Smooth muscle cell (in vitro differentiated cells): ENCODE results near the gene AZU1. TPM values are rescaled to one million over a fixed set of nuclear protein-coding genes. Genes with fewer than 3 reads are reported as not detected.
A peak's percentile ranks its signal among the peaks of the same experiment; 100 is the strongest.

ENCODE experiments used
- DNase-seq: peaks from one replicate; lab custom pipeline; 2025; ENCODE audit not compliant: unreplicated experiment; lab: John Stamatoyannopoulos, UW
- H2AFZ ChIP-seq: fragments of 200-600 bp; sonication (generic); 2 replicates; pipeline ENCODE4 v1.6.0; 2016; ENCODE audit warnings: antibody characterized with exemption, low read depth, mild to moderate bottlenecking
- H3F3A ChIP-seq: fragments of 200-600 bp; sonication (generic); 2 replicates; pipeline ENCODE4 v1.6.0; 2017; ENCODE audit warnings: antibody characterized with exemption, low read depth
- H3K27ac ChIP-seq: fragments of 200-600 bp; sonication (generic); 2 replicates; pipeline ENCODE4 v1.5.1; 2016; ENCODE audit warnings: low read depth, mild to moderate bottlenecking
- H3K27me3 ChIP-seq: fragments of 200-600 bp; sonication (generic); 2 replicates; pipeline ENCODE4 v1.6.1; 2016; ENCODE audit warnings: low read depth, mild to moderate bottlenecking
- H3K36me3 ChIP-seq: fragments of 200-600 bp; sonication (generic); 2 replicates; pipeline ENCODE4 v1.5.1; 2016; ENCODE audit warnings: low read depth
- H3K4me1 ChIP-seq: fragments of 200-600 bp; sonication (generic); 2 replicates; pipeline ENCODE4 v1.5.1; 2016; ENCODE audit warnings: low read depth
- H3K4me2 ChIP-seq: fragments of 200-600 bp; sonication (generic); 2 replicates; pipeline ENCODE4 v1.6.0; 2016; ENCODE audit warnings: mild to moderate bottlenecking
- H3K4me3 ChIP-seq: fragments of 200-600 bp; sonication (generic); 2 replicates; pipeline ENCODE4 v1.5.1; 2016; ENCODE audit warnings: mild to moderate bottlenecking
- H3K79me2 ChIP-seq: fragments of 200-600 bp; sonication (generic); 2 replicates; pipeline ENCODE4 v1.6.0; 2016; ENCODE audit warnings: low read depth, mild to moderate bottlenecking
- H3K9ac ChIP-seq: fragments of 200-600 bp; sonication (generic); 2 replicates; pipeline ENCODE4 v1.6.0; 2016; ENCODE audit warnings: low read depth
- H3K9me3 ChIP-seq: fragments of 200-600 bp; sonication (generic); replicated peaks from 2 replicates; pipeline ENCODE4 v1.5.1; 2016; ENCODE audit warnings: low read depth
- H4K20me1 ChIP-seq: fragments of 200-600 bp; sonication (generic); 2 replicates; pipeline ENCODE4 v1.6.0; 2016; ENCODE audit warnings: low read depth
- WGBS: methylation state at CpG from one replicate; pipeline ENCODE4 v1.1.7; 2016; ENCODE audit warnings: low lambda C conversion rate; 5-methylcytosine and 5-hydroxymethylcytosine counted together
- polyA plus RNA-seq: library from polyadenylated mRNA; unstranded; fragments of >200 nt; fragmentation: Nextera tagmentation; extraction: Ambion mirVana; gene quantifications from 2 replicates; pipeline ENCODE4 v1.2.1, GENCODE V29; 2016
- total RNA-seq: library from RNA; depleted of rRNA; stranded (reverse); fragments of >200 nt; gene quantifications from 2 replicates; pipeline ENCODE4 v1.2.3, GENCODE V29; 2014
- TF ChIP-seq, protein P1 (sequence below): fragments of 200-600 bp; sonication (generic); IDR thresholded peaks from 2 replicates; pipeline ENCODE4 v1.5.1; 2017; ENCODE audit warnings: borderline replicate concordance, mild to moderate bottlenecking, antibody characterized with exemption; ENCODE audit not compliant: insufficient read depth, poor library complexity, severe bottlenecking

Gene AZU1
- total and polyA plus RNA-seq, 2 experiments from 2014 or later: 0.32 to 8.0 TPM

DNA sequence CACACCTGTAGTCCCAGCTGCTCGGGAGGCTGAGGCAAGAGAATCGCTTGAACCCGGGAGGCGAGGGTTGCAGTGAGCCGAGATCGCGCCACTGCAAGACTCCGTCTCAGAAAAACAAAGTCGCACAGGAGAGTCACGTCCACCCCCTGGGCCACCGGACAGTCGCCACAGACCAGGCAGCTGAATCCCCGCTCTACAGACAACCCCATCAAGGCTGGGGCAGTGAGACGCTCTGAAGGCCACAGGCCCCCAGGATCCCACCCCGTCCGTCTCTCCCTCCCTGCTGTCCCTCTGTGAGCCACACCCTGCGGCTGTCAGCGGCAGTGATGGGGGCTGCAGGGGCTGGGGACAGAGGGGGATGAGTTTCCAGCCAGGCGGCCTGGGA is 45.8 kb upstream of the AZU1 start:
- Histone ChIP-seq H3K27ac (no peak overlapping the region), H3K4me1 (peaks cover 15% of the 10 kb centered on the region), H4K20me1 (no peaks in the 10 kb centered on the region), H3F3A (no peaks in the 10 kb centered on the region), H3K4me2 (peak overlapping the region; percentile 82), H3K79me2 (no peaks in the 10 kb centered on the region), H2AFZ (no peak overlapping the region), H3K9ac (no peak overlapping the region), H3K27me3 (no peaks in the 10 kb centered on the region), H3K4me3 (peak overlapping the region; percentile 42), H3K9me3 (no peaks in the 10 kb centered on the region), H3K36me3 (no peaks in the 10 kb centered on the region)
- 91% methylated on average over 17 of the region's 19 CpGs for WGBS
- DNase-seq: no peak
- TF ChIP-seq, protein P1, sequence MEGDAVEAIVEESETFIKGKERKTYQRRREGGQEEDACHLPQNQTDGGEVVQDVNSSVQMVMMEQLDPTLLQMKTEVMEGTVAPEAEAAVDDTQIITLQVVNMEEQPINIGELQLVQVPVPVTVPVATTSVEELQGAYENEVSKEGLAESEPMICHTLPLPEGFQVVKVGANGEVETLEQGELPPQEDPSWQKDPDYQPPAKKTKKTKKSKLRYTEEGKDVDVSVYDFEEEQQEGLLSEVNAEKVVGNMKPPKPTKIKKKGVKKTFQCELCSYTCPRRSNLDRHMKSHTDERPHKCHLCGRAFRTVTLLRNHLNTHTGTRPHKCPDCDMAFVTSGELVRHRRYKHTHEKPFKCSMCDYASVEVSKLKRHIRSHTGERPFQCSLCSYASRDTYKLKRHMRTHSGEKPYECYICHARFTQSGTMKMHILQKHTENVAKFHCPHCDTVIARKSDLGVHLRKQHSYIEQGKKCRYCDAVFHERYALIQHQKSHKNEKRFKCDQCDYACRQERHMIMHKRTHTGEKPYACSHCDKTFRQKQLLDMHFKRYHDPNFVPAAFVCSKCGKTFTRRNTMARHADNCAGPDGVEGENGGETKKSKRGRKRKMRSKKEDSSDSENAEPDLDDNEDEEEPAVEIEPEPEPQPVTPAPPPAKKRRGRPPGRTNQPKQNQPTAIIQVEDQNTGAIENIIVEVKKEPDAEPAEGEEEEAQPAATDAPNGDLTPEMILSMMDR: no peak

DNA sequence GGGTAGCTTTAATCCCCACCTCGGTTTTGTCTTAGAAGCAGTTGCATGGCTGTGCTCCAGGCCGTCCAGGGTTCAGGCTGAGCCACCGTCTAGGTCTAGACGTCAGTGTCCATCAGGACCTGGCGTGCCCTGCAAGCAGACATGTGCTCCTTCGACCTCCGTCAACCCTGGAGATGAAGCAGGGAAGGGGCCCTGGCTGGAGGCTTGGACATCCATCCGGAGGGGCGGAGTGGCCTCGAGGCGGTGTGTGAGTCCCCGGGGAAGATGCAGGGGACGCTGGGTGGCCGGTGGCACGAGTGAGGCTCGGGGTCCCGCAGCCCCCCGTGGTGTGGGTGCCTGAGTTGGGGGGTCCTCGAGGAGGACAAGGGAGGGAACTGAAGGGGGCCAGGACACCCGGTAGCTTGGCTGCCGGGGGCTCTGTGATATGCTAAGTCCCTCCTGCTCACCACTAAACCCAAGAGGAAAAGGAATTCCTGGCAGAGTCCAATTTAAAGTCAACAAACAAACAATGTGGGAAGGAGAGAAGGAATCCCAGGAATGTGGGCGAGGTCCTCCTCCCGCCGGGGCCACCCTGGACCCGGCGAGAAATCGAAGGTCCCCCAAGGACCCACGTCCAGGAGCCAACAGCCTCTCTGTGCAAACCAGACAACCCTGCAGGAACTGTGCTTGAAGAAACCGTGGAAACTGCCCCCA is 45.3 kb upstream of the AZU1 start:
- H3K27ac ChIP-seq: no peak overlapping the region
- no peaks in the 10 kb centered on the region for H3F3A ChIP-seq
- 17% methylated on average over 29 of the region's 29 CpGs for WGBS
- peak overlapping the region; percentile 82 for H3K4me2 ChIP-seq
- H3K9ac ChIP-seq: peak overlapping the region; percentile 19
- peak overlapping the region; percentile 42 for H3K4me3 ChIP-seq
- no peak for DNase-seq
- H3K36me3 ChIP-seq: no peaks in the 10 kb centered on the region
- no peaks in the 10 kb centered on the region for H3K27me3 ChIP-seq
- no peaks in the 10 kb centered on the region for H4K20me1 ChIP-seq
- H2AFZ ChIP-seq: peak overlapping the region; percentile 86
- H3K79me2 ChIP-seq: no peaks in the 10 kb centered on the region
- H3K9me3 ChIP-seq: no peaks in the 10 kb centered on the region
- TF ChIP-seq, protein P1: no peak
- peaks cover 15% of the 10 kb centered on the region for H3K4me1 ChIP-seq

DNA sequence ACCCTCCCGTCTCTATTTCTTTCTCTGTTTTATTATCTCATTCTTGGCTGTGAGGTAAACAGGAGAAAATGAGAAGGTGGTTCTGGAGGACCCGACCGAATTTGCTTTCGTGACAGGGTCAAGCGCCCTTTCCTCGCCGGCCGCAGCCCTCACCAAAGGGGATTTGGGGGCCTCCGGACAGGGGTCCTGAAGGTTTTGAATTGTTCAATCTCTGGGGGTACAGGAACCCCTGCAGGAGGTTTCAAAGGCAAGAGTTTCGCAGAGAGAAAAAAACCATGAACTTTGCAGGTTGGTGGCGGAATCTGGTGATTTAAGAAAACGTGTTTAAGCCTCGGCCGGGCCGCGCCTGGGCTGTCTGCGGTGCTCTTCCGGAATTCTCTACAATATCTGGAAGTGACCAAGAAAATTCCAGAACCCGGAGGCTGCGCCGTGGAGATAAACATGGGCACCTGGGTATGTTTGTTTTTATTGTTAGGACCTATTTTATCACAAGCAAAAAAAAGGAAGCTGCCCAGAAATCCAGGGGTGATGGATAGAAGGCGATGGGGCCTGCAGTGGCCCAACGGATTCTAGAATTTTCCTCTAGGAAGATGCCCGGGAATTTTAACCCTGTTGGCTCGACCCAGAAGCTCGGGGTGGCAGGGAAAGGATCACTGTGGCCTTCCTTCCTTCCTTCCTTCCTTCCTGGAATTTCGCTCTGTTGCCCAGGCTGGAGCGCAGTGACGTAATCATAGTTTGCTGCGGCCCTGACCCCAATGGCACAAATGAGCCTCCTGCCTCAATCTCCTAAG is 44.6 kb upstream of the AZU1 start:
- H3K4me3 ChIP-seq: peak overlapping the region; percentile 42
- no peaks in the 10 kb centered on the region for H3F3A ChIP-seq
- peak overlapping the region; percentile 86 for H2AFZ ChIP-seq
- no peaks in the 10 kb centered on the region for H3K79me2 ChIP-seq
- H3K4me2 ChIP-seq: peak overlapping the region; percentile 82
- no peaks in the 10 kb centered on the region for H3K27me3 ChIP-seq
- H3K36me3 ChIP-seq: no peaks in the 10 kb centered on the region
- H3K4me1 ChIP-seq: peaks cover 15% of the 10 kb centered on the region
- H3K9me3 ChIP-seq: no peaks in the 10 kb centered on the region
- H3K27ac ChIP-seq: no peak overlapping the region
- H3K9ac ChIP-seq: peak overlapping the region; percentile 19
- H4K20me1 ChIP-seq: no peaks in the 10 kb centered on the region
- TF ChIP-seq, protein P1: no peak
- DNase-seq: no peak
- 52% methylated on average over 30 of the region's 30 CpGs for WGBS

DNA sequence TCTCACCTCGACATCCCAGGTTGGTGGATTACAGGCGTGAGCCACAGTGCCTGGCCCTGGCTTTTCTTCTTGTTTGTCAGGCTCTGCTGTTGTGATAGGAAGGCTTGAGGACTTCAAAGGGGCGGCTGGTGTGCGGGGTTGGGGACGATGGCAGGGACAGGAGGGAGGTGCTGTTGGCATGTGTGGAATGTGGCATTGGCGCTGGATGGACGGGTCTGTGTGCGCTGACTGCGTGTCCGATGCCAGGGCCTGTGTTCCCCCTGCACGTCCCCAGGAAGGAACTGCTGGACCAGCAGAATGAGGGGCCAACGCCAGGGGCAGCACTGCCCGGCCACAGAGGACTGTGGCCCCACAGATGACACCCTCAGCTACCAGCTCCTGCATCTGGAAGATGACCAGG is 43.1 kb upstream of the AZU1 start:
- Histone ChIP-seq H3F3A (no peaks in the 10 kb centered on the region), H3K27me3 (no peaks in the 10 kb centered on the region), H3K9ac (no peak overlapping the region), H3K27ac (no peak overlapping the region), H4K20me1 (no peaks in the 10 kb centered on the region), H3K36me3 (no peaks in the 10 kb centered on the region), H3K79me2 (no peaks in the 10 kb centered on the region), H3K4me1 (peaks cover 26% of the 10 kb centered on the region), H3K9me3 (no peaks in the 10 kb centered on the region), H3K4me2 (no peak overlapping the region), H2AFZ (no peak overlapping the region), H3K4me3 (no peak overlapping the region)
- TF ChIP-seq, protein P1: no peak
- 94% methylated on average over 13 of the region's 13 CpGs for WGBS
- no peak for DNase-seq
